SK-MEL-5 (cell line): ENCODE results near the gene RYR1. TPM values are rescaled to one million over a fixed set of nuclear protein-coding genes. Genes with fewer than 3 reads are reported as not detected.
"Not testable (repeated sequence)": the region's sequence is repeated elsewhere in the genome, so short reads cannot be mapped to it uniquely, and the experiment has no call there.

Source experiments
- DNase-seq: peaks from one replicate; pipeline ENCODE4 v3.0.0-alpha.2; 2016; ENCODE audit warnings: low read depth, low spot score
- in situ Hi-C: cut with HindIII; loops from 2 replicates; pipeline ENCODE4 v1.10.0; 2016; ENCODE audit warnings: low sequenced_read_pairs, high pct_unique_total_duplicates, low pct_unique_long_range_greater_than_20kb
- total RNA-seq: library from RNA; depleted of rRNA; stranded (reverse); fragments of >200 nt; shearing (Covaris generic); gene quantifications from 2 replicates; pipeline ENCODE4 v1.2.3, GENCODE V29; 2014

RYR1 gene
- total RNA-seq, 1 experiment from 2014 or later: 0.03 TPM

DNA sequence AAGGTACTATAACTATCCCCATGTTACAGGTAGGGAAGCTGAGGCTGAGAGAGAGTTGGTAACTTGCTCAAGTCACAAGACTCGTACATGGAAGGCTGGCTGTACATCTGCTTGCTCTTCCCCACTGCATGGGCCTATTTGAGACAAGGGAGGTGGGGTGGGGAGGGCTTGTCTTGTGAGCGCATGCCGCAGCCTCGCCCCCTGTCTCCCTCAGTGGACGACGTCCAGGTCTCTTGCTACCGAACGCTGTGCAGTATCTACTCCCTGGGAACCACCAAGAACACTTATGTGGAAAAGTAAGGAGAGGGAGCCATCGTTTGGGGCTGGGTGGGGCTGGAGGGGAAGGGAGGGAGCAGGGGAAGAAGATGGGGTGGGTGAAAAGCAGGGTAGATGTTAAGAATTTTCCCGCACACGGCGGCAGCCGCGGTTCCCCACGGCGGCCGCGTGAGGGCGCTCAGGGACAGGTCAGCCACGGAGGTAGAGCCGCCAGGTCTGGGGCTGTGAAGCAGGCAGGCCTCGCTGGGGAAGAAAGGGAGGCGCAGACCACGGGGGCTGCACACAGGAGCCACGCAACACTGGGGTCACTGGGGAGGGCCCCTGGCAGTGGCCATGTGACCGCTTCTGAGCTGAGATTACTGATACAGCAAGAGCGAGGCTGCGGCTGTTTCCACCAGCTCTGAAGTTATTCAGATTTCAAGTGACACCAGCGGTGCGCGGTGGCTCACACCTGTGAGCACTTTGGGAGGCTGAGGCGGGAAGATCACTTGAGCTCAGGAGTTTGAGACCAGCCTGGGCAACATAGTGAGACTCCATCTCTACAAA is 81.5 kb downstream of the RYR1 start:
- in situ Hi-C loops: no loop called here
- DNase-seq: peak; percentile 60

DNA sequence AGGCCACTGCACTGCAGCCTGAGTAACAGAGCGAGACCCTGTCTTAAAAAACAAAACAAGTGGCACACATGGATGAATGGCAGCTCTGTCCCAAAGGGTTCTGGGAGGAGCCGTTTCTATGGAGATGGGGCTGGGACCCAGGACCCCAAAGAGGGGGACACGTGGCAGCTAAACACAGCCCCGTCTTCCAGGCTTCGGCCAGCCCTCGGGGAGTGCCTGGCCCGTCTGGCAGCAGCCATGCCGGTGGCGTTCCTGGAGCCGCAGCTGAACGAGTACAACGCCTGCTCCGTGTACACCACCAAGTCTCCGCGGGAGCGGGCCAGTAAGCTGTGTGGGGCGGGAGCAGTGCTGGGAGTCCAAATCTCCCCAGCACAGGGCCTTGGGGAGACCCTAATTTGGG is 82.4 kb downstream of the RYR1 start:
- DNase-seq: no peak
- in situ Hi-C loops: no loop called here

DNA sequence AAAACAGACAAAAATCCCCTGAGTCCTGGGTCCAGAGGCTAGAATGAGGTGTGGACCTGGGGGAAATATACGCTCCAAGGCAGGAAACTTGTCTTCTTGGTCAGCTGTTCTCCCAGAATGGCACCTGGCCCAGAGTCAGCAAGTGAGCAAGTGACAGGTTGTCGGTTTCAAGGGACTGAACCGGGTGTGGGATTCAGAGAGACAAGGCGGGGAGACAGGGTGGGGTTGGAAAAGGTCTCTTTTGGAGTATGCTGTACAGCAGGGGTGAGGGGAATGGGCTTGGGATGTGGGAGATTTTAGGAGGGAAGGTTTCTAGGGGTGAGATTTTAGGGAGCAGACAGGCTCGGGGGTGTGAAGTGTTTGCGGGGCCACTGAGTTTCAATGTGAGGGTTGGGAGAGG is 83.3 kb downstream of the RYR1 start:
- in situ Hi-C loops: no loop called here
- DNase-seq: no peak

DNA sequence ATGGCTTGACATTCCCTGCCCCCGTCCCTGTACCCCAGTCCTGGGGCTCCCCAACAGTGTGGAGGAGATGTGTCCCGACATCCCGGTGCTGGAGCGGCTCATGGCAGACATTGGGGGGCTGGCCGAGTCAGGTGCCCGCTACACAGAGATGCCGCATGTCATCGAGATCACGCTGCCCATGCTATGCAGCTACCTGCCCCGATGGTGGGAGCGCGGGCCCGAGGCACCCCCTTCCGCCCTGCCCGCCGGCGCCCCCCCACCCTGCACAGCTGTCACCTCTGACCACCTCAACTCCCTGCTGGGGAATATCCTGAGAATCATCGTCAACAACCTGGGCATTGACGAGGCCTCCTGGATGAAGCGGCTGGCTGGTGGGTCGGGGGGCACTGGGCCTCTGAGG is 83.8 kb downstream of the RYR1 start:
- in situ Hi-C loops: no loop called here
- DNase-seq: no peak

DNA sequence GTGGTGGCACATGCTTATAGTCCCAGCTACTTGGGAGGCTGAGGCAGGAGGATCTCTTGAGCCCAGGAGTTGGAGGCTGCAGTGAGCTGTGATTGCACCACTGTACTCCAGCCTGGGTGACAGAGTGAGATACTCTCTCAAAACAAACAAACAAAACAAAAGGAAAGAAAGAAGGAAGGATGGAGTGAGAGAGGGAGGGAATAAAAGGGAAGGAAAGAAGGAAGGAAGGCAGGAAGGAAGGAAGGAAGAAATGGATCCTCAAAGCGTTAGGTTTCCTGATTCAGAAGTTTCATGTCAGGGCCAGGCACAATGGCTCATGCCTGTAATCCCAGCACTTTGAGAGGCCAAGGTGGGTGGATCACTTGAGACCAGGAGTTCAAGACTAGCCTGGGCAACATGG is 84.5 kb downstream of the RYR1 start:
- in situ Hi-C loops, DNase-seq: not testable (repeated sequence)

DNA sequence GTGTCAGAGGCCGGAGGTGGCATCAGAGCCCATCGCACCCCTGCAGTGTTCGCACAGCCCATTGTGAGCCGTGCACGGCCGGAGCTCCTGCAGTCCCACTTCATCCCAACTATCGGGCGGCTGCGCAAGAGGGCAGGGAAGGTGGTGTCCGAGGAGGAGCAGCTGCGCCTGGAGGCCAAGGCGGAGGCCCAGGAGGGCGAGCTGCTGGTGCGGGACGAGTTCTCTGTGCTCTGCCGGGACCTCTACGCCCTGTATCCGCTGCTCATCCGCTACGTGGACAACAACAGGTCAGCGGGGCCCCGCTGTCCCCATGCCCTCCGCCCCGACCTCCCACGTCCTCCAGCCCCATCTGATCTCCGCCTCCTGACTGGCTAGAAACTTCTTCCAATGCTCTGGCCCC is 85.7 kb downstream of the RYR1 start:
- in situ Hi-C loops: no loop called here
- no peak for DNase-seq

DNA sequence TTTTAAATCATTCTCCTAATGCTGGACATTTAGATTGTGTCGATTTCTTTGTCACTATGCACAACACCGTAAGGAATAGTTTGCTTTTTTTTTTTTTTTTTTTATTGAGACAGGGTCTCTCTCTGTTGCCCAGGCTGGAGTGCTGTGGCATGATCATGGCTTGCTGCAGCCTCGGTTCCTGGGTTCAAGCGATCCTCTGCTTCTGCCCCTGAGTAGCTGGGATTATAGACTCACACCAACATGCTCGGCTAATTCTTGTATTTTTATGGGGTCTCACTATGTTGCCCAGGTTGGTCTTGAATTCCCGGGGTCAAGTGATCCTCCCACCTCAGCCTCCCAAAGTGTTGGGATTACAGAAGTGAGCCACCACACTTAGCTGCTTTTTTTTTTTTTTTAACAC is 86.5 kb downstream of the RYR1 start:
- in situ Hi-C loops: no loop called here
- no peak for DNase-seq

DNA sequence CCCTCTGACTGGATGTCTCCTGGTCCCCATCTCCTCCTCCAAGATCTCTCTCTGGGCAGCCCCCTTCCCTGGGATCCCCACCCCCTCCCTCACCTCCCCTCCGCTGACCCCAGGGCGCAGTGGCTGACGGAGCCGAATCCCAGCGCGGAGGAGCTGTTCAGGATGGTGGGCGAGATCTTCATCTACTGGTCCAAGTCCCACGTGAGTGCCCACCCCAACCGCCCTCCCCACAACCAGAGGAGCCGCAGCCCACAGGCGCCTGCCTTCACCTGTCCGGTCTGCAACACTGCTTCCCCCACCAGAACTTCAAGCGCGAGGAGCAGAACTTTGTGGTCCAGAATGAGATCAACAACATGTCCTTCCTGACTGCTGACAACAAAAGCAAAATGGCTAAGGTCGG is 89.4 kb downstream of the RYR1 start:
- in situ Hi-C loops: no loop called here
- no peak for DNase-seq

DNA sequence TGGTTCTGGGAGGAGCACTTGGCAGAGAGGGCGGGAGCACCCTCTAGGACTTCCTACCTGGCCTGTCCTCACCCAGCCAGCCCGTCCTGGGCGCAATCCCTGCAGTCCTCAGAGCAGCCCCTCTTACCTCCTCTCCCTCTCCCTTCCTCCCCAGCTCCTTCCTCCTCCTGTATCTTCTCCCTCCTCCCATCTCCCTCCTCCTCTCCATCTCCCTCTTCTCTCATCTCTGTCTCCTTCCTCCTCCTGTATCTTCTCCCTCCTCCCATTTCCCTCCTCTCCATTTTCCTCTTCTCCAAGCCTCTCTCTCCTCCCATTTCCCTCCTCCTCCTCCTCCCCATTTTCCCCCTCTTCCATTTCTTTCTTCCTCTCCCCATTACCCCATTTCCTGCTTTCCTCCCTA is 89.8 kb downstream of the RYR1 start:
- DNase-seq: no peak
- in situ Hi-C loops: no loop called here

DNA sequence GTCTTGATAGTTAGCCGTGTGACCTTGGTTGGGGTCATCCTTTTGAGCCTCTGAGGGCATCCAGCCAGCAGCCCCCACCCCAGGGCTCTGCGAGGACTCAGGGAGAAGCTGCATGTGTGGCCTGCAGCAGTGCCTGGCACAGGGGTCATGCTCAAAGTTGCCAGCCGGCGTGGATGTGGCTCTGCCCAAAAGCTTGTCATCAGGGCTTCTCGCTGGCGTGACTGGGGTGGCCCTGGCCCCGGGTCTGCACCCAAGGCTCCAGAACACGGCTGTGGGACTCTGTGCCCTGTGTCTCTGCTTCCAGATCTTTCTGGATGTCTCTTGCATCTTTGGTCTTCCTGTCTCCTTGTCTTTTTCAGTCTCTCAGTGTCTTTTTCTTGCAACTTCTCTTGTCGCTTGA is 90.9 kb downstream of the RYR1 start:
- in situ Hi-C loops: no loop called here
- DNase-seq: no peak

DNA sequence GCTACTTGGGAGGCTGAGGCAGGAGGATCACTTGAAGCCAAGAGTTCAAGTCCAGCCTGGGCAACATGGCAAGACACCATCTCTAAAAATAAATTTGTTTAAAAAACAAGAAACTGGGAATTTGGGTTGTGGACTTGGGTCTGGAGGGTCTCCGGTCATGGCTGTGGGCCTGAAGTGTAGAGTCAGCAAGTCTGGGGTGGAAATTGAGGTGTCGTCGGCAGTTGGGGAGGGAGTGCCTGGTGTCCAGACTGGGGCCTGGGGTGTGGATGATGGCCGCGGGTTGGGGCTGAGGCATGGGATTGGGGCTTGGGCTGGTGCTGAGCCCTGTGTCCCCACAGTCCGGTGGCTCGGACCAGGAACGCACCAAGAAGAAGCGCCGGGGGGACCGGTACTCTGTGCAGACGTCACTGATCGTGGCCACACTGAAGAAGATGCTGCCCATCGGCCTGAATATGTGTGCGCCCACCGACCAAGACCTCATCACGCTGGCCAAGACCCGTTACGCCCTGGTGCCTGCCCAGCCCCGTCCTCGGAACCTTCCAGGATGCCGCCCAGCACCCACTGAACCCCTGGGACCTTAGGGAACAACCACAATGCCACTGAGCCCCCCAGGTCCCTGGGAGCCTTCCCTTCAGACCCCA is 91.6 kb downstream of the RYR1 start:
- in situ Hi-C loops: no loop called here
- no peak for DNase-seq

DNA sequence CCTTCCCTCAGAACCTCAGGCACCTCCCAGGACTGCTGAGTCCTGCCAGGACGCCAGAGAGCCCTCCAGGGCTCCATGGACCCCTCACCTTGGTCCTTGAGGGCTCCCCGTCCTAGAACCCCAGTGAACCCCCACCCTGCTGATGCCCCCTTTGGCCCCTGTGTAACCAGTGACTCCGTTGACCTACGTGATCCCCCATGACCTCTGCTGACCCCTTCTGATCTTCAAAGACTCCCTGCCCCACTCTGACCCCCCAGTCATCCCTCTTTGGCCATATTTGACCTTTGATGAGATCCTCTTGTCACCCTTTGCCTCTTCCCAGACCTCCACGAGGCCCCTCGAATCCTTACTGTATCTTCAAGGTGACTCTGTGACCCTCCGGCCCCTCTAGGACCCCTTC is 92.9 kb downstream of the RYR1 start:
- DNase-seq: no peak
- in situ Hi-C loops: no loop called here

DNA sequence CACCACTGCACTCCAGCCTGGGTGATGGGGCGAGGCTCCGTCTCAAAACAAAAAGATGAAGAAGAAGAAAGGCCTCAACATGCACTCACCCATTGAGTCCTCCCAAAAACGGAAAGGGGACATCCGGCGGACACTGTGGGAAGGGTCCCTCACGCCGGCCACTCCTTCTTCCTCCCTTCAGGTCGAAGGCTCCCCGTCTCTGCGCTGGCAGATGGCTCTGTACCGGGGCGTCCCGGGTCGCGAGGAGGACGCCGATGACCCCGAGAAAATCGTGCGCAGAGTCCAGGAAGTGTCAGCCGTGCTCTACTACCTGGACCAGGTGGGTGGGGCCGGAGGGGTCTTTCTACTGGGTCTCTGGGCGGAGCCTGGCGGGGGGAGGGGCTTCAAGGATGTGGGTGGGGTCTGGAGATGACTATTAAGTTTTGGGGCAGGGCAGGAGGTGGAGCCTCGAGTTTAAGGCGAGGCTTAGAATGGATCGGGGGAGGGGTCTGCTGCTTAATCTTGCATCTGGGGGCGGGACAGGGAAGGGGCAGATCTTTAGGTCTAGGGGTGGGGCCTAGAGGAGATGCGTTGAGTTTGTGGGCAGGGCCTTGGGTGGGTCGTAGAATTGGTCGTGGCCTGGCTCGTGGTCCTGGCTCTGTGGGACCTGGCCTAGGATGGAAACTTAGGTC is 94.1 kb downstream of the RYR1 start:
- peak; percentile 7 for DNase-seq
- in situ Hi-C loops: no loop called here

DNA sequence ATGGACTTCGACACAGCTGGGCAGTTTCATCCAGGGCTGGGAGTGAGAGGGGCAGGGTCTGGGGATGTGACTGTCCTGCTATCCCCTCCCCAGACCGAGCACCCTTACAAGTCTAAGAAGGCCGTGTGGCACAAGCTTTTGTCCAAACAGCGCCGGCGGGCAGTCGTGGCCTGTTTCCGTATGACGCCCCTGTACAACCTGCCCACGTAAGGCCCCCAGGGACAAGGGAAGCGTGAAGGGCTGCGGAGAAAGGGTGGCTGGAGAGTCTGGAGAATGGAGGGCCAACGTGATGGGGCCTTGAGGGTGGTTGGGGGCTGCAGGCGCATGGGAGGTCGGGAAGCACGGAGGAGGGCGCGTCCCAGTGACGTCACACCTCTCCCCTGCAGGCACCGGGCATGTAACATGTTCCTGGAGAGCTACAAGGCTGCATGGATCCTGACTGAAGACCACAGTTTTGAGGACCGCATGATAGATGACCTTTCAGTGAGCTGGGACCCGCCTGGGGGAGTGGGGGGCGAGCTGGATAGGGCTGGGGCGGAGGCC is 94.8 kb downstream of the RYR1 start:
- DNase-seq: no peak
- in situ Hi-C loops: no loop called here

DNA sequence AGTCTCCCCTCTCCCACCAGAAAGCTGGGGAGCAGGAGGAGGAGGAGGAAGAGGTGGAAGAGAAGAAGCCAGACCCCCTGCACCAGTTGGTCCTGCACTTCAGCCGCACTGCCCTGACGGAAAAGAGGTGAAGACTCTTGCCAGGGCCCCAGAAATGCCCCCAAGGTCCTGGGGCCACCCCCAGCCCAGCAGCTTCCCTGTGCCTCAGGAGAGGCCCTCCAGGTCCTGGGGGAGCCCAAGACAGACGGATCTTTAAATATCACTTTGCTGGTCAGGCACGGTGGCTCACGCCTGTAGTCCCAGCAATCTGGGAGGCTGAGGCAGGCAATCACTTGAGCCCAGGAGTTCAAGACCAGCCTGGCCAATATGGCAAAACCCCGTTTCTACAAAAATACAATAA is 95.4 kb downstream of the RYR1 start:
- in situ Hi-C loops: no loop called here
- DNase-seq: no peak

DNA sequence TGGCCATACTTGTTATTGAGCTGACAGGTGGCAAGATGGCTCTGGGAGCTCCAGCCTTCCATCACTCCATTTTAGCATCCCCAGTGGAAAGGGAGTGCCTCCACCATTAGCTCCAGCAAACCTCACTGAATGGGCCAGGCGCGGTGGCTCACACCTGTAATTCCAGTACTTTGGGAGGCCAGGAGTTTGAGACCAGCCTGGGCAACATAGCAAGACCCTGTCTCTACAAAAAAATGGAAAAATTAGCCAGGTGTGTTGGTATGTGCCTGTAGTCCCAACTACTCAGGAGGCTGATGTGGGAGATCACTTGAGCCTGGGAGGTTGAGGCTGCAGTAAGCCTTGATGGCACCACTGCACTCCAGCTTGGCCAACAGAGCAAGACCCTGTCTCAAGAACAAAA is 98.0 kb downstream of the RYR1 start:
- in situ Hi-C loops: no loop called here
- DNase-seq: no peak

DNA sequence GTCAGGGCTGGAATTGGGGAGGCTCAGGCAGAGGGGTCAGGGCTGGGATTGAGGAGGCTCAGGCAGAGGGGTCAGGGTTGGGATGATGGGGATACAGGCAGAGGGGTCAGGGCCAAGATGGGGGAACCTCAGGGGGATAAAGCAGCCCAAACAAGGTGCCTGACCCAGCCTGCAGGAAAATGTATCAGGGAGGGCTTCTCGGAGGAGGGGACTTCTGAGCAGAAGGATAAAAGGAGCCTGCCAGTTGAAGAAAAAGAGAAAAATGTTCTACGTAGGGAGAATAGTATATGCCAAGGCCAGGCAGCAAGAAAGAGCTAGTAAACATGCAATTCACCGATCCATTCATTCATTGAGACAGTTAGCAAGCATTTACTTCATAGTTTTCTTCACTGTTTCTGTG is 99.4 kb downstream of the RYR1 start:
- DNase-seq: no peak
- in situ Hi-C loops: no loop called here

DNA sequence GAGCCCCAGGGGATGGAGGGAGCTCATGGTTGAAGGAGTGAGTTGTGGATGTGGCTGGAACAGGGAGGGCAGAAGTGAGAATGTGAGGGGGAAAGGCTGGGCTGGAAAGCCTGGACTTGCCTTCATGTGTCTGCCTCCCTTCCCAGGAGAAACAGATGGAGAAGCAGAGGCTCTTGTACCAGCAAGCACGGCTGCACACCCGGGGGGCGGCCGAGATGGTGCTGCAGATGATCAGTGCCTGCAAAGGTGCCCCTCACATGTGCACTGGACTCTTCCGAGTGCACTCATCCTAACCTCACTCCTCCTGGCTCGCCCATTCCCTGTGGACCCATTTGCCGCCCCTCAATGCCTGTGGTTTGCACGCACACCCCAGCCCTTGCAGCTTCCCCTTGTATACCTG is 101.1 kb downstream of the RYR1 start:
- DNase-seq: no peak
- in situ Hi-C loops: no loop called here

DNA sequence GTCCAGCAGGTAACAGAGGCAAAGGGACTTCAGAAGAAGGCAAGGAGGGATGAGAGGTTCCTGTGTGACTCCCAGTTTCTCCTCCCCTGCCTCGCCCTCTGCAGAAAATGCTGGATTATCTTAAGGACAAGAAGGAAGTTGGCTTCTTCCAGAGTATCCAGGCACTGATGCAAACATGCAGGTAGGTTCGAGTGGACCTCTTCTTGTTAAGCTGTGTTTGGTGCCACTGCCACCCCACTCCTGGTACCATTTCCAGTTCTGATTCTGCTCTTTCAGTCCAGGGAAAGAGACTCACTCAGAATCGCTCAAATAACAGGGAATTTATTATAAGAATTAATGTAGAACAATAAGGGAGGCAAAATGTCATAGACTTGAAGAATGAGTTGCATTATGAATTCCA is 101.7 kb downstream of the RYR1 start:
- in situ Hi-C loops: no loop called here
- DNase-seq: no peak
